GM18498 (cell line): ENCODE results near the gene TRPM2.
"Not testable (repeated sequence)": the region's sequence is repeated elsewhere in the genome, so short reads cannot be mapped to it uniquely, and the experiment has no call there.

Source experiments
- ATAC-seq: cut with Tn5 transposase; IDR thresholded peaks from one replicate; pipeline ENCODE4 v1.9.1; 2021; ENCODE audit warnings: mild to moderate bottlenecking, moderate library complexity; ENCODE audit not compliant: unreplicated experiment

The TRPM2 gene

DNA sequence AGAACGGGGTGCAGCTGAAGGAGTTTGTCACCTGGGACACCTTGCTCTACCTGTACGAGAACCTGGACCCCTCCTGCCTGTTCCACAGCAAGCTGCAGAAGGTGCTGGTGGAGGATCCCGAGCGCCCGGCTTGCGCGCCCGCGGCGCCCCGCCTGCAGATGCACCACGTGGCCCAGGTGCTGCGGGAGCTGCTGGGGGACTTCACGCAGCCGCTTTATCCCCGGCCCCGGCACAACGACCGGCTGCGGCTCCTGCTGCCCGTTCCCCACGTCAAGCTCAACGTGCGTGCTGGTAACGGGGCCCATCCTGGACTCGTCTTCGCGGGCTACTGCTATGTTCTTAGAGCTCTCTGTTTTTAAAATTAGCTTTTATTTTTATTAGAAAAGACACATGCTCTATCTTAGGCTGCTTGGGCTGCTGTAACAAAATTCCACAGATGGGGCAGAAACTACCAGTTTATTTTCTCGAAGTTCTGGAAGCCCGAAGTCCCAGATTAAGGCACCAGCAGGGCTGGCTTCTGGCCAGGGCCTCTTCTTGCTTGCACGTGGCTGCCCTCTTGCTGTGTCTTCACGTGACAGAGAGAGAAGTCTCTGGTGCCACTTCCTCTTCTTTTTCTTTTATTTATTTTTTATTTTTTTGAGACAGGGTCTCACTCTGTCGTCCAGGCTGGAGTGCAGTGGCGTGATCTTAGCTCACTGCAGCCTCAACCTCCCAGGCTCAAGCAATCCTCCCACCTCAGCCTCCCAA lies 38.1 kb downstream of the TRPM2 start:
- no peak for ATAC-seq

DNA sequence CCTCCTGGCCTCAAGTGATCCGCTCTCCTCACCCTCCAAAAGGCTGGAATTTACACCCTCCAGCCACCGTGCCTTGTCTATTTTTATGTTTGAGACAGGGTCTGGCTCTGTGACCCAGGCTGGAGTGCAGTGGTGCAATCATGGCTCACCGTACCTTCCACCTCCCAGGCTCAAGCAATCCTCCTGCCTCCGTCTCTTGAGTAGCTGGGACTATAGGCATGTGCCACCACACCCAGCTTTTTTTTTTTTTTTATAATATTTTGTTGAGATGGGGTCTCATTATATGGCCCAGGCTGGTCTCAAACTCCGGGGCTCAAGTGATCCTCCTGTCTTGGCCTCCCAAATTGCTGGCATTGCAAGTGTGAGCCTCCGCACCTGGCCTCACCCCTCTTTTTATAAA lies 38.8 kb downstream of the TRPM2 start:
- ATAC-seq, result no peak

DNA sequence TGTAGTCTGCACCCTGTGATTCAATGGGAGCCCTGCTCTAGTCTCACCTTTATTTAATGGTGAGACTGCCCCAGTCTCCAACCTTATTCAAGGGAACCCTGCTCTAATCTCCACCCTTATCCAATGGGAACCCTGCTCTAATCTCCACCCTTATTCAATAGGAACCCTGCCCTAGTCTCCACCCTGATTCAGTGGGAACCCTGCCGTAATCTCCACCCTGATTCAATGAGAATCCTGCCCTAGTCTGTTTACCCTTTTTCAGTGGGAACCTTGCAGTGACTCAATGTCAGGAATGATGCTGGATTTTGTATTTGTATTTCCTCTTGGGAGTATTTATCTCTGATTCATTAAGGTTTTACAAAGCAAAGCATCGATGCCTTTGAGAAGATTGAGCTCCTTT lies 39.5 kb downstream of the TRPM2 start:
- ATAC-seq, result no peak

DNA sequence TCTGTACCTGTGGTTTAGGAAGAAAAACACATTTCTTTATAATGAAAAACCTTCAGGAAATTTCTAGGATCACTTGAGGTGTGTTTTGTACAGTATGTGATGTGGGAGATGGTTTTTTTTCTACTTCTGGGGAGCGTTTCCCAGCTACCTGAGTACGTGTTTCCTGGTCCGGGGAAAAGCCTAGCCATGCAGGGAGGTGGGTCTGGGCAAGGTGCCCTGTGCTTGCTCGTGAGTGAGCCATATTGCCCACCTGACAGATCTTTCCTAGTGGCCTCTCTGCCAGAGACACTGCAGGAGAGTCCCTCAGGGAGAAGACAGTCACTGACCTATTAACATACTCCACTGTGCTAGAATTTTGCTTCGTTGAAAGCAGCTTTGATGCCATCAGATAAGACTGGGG lies 41.3 kb downstream of the TRPM2 start:
- ATAC-seq, result no peak

DNA sequence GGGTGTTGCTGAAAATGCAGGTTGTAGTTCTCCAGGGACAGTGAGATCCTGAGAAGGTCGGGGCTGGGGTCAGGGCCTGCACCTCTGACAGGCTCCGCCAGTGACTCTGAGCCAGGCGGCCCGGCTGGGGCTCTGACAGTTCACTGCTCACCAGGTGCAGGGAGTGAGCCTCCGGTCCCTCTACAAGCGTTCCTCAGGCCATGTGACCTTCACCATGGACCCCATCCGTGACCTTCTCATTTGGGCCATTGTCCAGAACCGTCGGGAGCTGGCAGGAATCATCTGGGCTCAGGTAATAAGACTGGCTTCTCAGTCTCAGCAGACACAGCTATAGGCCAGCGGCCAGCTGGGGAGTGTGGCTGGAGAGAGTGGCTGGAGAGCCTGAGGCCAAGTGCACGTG lies 41.8 kb downstream of the TRPM2 start:
- no peak for ATAC-seq

DNA sequence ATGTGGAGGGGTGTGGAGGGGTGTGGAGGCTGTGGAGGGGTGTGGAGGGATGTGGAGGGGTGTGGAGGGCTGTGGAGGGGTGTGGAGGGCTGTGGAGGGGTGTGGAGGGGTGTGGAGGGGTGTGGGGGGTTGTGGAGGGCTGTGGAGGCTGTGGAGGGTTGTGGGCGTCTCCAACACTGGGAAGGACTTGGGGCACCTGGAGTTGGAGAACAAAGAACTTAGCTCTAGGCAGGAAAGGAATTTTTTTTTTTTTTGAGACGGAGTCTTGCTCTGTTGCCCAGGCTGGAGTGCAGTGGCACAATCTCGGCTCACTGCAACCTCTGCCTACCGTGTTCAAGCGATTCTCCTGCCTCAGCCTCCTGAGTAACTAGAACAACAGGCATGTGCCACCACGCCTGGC lies 43.4 kb downstream of the TRPM2 start:
- not testable (repeated sequence) for ATAC-seq

DNA sequence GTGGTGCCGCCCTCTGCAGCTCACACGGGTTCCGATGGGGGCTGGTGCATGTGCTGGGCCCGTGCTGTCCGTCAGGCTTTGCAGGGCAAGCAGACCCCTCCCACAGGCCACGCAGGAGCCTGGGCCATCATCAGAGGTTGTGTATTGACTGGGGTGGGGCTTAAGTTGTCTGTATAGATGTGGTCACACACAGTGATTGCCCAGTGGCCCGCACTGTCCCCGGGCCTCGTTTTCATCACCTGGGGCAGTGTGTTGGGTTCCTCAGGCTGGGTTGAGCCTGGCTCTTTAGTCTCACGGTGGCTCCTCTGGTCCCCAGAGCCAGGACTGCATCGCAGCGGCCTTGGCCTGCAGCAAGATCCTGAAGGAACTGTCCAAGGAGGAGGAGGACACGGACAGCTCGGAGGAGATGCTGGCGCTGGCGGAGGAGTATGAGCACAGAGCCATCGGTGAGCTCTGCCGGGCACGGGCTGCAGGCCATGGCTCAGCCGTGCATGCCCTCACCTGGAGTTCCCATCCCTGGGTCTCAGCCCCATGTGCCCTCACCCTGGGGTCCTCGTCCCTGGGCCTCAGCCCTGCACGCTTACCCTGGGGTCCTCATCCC lies 44.1 kb downstream of the TRPM2 start:
- ATAC-seq, result no peak

DNA sequence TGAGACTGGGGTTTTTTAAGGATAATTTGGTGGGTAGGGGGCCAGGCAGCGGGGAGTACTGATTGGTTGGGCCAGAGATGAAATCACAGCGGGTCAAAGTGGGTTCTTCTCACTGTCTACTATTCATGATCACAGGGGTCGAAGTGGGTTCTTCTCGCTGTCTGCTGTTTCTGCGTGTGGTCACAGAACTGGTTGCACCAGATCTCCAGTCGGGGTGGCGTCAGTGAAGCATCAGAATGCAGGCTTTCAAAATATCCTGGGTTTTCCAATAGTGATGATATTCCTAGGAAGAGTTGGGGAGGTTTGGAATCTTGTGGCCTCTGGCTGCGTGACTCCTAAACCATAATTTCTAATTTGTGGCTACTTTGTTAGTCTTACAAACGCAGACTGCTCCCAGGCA lies 45.1 kb downstream of the TRPM2 start:
- no peak for ATAC-seq

DNA sequence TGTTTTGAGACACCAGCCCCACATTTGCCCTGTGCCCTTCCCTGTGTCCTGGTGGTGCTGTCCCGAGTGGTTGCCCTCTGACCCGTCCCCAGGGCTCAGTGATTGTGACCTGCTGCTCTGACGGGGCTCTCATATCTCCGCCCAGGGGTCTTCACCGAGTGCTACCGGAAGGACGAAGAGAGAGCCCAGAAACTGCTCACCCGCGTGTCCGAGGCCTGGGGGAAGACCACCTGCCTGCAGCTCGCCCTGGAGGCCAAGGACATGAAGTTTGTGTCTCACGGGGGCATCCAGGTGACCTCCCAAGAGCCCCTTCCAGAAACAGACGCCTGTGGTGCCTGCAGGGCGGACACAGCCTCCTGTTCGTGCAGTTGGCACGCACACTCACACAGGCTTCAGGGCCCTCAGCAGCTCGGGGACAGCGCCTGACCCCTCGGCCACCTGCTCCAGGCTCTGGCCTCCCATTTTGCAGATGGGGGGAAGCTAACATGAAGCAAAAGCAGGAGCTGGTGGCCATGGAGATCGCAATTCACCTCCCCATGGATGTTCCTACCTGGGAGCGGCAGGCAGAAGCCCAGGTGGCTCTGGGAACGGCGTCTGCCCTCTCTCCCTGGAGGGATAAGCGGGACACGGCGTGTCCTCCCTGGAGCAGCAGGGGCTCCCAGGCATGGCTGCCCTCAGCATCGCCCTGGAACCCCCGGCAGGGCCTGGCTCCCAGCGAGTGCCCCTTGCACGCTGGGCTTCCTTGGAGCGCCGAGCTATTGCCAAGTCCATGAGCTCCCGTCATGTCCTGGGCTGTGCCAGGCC lies 45.9 kb downstream of the TRPM2 start:
- ATAC-seq, result no peak

DNA sequence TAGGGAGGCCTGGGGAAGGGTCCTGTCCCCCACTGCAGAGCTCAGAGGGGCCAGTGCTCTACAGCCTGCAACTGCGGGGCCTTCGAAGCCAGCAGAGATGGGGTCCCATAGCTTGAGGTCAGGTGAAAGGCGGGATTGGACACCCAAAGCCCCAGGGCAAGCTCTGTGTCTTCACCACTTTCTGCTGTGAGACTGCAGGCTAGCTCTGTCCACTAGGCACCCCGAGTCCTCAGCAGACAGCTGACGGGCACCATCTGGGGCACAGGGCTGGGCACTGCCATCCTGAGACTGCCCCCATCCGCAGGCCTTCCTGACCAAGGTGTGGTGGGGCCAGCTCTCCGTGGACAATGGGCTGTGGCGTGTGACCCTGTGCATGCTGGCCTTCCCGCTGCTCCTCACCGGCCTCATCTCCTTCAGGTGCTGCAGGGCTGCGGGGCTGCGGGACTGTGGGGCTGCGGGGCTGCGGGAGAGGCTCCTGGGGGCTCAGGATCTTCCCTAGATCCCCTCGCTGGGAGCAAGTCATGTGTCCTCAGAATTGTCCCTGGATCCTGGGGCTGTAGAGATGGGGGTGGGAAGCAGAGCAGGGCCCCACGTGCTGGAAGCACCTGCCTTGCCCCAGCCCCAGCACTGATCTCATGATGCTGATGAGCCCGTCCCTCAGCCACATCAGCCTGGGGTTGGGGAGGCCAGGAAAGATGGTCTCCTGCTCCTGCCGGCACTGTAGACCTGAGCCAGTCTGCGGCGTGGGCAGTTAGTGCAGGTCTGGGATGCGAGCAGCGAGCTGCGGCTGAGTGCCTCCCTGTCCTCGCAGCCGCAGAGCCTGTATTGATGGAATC lies 46.8 kb downstream of the TRPM2 start:
- no peak for ATAC-seq

DNA sequence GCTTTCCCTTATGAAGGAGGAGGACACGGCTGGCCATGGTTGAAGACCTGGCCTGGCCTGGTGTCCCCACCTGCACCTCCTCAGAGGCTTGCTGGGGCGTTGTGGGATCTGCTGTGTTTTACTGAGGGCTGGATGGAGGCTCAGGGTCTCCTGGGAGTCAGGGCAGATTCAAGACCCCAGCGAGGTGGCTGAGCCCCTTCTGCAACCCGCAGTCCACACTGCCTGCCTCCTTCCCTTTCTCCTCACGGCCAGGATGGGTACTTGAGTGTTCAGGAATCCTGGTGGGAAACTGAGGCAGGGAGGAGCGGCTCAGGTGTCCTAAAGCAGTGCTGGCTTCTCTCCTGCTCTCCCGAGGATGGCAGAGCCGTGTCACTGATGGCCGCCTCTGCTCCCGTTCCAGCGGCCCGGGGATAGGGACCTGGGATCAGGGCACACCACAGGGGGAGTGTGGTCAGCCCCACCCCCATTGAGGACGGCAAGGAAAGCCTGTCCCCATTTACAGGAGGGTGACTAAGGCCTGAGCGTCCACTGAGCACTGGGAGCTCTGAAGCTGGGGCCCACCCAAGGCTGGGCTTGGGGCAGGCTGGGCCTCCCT lies 47.5 kb downstream of the TRPM2 start:
- ATAC-seq, result no peak

DNA sequence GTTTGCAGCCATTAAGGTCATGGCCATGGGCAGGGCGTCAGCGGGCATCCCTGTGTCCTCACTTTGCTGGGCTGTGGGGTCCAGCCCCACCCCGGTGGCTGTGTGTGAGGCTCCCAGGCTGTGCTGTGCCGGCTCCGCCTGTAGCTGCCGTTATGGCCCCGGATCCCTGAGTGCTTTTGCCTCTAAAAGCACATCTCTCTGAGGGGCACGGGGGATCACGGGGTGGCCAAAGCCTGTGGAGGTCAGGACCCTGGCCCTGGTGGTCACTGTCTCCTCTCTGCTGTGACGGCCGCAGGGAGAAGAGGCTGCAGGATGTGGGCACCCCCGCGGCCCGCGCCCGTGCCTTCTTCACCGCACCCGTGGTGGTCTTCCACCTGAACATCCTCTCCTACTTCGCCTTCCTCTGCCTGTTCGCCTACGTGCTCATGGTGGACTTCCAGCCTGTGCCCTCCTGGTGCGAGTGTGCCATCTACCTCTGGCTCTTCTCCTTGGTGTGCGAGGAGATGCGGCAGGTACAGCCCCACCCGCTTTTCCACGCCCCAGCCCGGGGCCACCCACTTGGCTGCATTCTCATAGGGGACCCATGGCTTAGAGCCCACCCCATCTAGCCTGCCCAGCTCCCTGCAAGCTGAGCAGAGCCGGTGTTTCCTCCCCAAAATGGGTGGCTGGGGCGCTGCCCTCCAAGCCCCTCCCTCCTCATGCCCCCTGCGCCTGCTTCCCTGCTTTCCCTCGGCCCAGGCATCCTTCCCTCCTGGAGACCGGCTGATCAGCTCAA lies 48.2 kb downstream of the TRPM2 start:
- ATAC-seq, result no peak

DNA sequence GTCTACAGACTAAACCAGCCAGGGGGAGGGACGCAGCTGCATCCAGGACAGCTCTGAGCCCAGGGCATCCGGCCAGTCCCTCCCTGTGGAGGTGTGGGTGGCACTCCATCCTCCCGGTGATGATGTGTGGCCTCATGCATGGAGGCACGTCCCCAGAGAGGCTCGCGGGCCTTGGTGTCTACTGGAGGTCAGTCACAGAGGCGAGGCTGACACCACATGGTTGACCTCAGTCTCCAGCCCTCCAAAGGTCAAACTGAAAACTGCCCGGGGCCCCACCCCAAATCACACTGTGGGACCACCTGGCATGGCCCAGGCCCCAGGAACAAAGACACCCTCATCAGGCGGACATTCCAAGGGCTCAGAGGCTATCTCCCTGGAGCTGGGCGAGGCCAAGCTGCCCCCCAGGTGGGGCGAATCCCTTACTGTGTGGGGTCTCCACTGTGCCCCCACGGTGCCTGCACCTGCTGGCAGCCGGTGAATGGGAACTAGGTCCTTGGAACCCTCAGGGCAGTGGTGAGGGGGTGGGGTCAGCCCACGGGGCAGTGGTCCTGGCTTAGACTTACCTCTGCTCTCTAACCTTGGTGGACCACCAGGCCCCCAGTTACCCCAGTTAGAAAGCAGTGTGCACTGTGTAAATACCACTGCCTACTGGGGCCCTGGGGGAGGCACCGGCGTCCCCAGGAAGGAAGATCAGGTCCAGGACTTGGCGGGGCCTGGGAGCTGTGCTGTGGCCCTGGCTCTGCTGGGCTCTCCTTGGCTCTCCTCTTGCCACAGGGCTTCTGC lies 49.1 kb downstream of the TRPM2 start:
- no peak for ATAC-seq

DNA sequence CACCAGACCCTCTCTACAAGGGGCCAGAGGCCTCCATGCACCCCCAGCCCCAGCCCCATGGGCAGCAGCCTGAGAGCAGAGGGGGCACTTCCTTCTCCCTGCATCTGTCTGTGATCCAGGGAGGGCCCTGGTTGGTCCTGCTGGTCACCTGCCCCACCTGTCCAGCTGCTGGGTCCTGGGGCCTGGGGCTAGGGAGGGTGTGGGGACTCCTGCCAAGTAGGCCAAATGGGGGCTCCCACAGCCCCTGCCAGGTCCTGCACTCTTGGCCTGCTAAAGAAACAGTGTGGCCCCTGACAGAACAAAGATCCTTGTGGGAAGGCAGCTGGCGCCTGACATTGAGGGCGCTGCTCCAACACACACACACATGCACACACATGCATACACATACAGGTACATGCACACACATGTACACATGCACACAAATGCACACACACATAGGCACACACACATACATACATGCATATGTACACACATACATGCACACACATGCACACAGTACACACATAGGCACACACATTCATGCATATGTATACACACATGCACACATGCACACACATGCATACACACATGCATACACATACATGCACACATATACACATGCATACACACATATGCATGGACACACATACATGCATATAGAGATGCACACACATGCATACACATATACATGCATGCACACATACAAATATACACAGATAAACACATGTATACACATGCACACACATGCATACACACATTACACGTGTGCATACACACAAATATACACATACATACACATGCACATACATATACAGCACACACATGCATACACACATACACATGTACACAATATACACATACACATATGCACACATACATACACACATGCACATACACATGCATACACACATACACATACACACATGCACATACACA lies 49.9 kb downstream of the TRPM2 start:
- no peak for ATAC-seq

DNA sequence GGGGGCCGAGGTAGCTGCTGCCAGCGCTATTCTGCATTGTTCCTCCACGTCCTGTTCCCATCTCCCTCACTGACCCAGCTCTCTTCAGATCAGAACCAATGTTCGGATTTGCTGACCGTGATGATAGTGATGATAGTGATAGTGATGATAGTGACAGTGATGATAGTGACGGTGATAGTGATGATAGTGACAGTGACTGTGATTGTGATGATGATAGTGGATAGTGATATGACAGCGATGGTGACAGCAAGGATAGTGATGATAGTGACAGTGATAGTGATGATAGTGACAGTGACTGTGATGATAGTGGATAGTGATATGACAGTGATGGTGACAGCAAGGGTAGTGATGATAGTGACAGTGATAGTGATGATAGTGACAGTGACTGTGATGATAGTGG lies 51.1 kb downstream of the TRPM2 start:
- ATAC-seq, result not testable (repeated sequence)

DNA sequence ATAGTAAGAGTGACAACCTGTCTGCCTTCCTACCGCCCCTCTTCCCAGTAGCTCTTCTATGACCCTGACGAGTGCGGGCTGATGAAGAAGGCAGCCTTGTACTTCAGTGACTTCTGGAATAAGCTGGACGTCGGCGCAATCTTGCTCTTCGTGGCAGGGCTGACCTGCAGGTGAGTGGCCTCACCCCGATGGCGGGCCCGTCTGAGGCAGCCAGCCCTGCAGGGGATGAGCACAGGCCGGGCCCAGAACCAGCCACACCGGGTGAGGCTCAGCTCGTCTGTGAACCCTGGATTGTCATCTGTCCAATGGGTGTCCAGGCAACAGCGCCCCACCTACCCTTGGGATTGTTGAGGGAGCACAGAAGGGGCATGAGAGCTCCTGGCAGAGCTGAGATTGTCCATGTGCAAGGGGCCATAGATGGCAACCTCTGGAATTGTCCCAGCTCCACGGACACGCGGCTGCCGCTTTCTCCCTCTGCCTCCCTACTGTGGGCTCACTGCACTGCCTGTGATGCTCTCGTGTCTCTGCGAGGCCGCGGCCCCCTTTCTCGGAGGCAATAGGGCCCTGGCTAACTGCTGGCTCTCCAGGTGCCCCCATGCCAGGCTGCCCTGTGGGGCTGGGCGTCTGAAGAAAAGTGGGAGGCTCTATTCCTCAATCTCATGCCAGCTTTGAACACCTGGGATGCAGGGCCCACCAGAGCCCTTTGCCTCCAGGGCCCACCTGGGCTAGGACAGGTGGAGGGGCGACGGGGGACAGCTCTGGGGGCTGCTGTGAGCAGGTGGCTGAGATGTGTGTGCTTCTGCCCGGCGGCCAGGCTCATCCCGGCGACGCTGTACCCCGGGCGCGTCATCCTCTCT lies 51.9 kb downstream of the TRPM2 start:
- no peak for ATAC-seq
